Pancreas (tissue), 10 donors: ENCODE results near the gene CLCN2. TPM values are rescaled to one million over a fixed set of nuclear protein-coding genes. Genes with fewer than 3 reads are reported as not detected.
A peak's percentile ranks its signal among the peaks of the same experiment; 100 is the strongest.

ENCODE experiments used
- ATAC-seq, 4 donors: fragments of 200-7000 bp; cut with Tn5 transposase; one replicate each; pipeline versions ENCODE4 v1.8.0 to v1.9.1; 2020; ENCODE audit warnings: mild to moderate bottlenecking in 4 of 4, moderate library complexity in 4 of 4
- DNase-seq, 6 donors: peaks; one replicate each; pipeline ENCODE4 v3.0.0-alpha.2; 2020
- FAIRE-seq: peaks from 2 replicates; lab custom pipeline; 2012; peaks lifted over from hg19 to GRCh38; lab: Jason Lieb, UNC
- H3K27ac ChIP-seq, 4 donors: fragments of 200-600 bp; sonication (generic); 1 replicate in 3 of 4; 2 replicates in 1 of 4; pipeline versions ENCODE4 v1.5.0 to v1.8.0; 2020
- H3K27me3 ChIP-seq, 4 donors: fragments of 200-600 bp; one replicate each; pipeline ENCODE4 v1.8.0; 2021
- H3K36me3 ChIP-seq, 3 donors: fragments of 200-600 bp; sonication (generic) in 1 of 3; one replicate each; pipeline versions ENCODE4 v1.5.0 to v1.8.0; 2020 to 2021
- H3K4me1 ChIP-seq, 3 donors: fragments of 200-600 bp; one replicate each; pipeline ENCODE4 v1.8.0; 2021
- H3K4me3 ChIP-seq, 4 donors: fragments of 200-600 bp; sonication (generic) in 2 of 4; one replicate each; pipeline versions ENCODE4 v1.5.0 to v1.8.0; 2020 to 2021
- H3K9me3 ChIP-seq, 4 donors: fragments of 200-600 bp; one replicate each; pipeline ENCODE4 v1.8.0; 2021
- CTCF ChIP-seq, 4 donors: fragments of 200-600 bp; sonication (generic) in 3 of 4; IDR thresholded peaks; one replicate each; pipeline versions ENCODE4 v1.5.0 to v1.8.0; 2021; ENCODE audit warnings: antibody characterized with exemption in 4 of 4
- WGBS, 2 donors: extraction: QIAGEN DNeasy Blood & Tissue Kit; methylation state at CpG; one replicate each; pipeline ENCODE4 v1.1.7; 2013; 5-methylcytosine and 5-hydroxymethylcytosine counted together
- intact Hi-C, 3 donors: fragments of 100-400 bp; cut with DNase I; formaldehyde crosslinking; loops; one replicate each; pipeline versions ENCODE4 v1.11.1 to v1.14.2; 2022
- polyA plus RNA-seq, 2 donors: library from polyadenylated mRNA; stranded (reverse); fragments of 200-250 nt; gene quantifications; one replicate each; pipeline ENCODE4 v1.2.3, GENCODE V29; 2013
- total RNA-seq, 6 donors: library from RNA; stranded (reverse); fragmentation: NEBNext Ultra II Directional in 4 of 6; extraction: Animal tissue kit (Norgen Biotek cat#: 25700) in 4 of 6; gene quantifications; one replicate each; pipeline versions ENCODE4 v1.2.1 to v1.2.4, GENCODE V29; 2021 to 2023
- donor health status: healthy with polysubstance abuse.
- donor health status: DM: no; HTN: no; CAD: no; lungs with moderate emphysema.
- donor health status: DM: no; HTN: no; CAD: no.
- donor health status: control.
- donor health status: control.
- donor health status: Bipolar disorder and iron deficiency.
- donor health status: DM: yes; HTN: yes; CAD: no.
- donor health status: DM: no; HTN: no; CAD: no.
- donor health status: DM: no; HTN: no; CAD: no.
- donor health status: DM: yes; HTN: yes; CAD: no.

CLCN2 gene
- total and polyA plus RNA-seq, 8 donors: 4.9 to 25.5 (median 7.9) TPM

- DNase-seq (peak in 1 of 6 donors; percentile 21), ATAC-seq (no peak), FAIRE-seq (no peak)
- H3K4me1 ChIP-seq: peaks cover 11 to 20% (median 17%) of the 10 kb centered on the region in 3 donors
- no peaks in the 10 kb centered on the region for H3K9me3 ChIP-seq
- 85 to 92% methylated on average over 6 of the region's 6 CpGs for WGBS, 2 donors
- no peak overlapping the region for H3K4me3 ChIP-seq
- intact Hi-C loops: loop anchor here in 1 of 3 donors (5.0 kb wide), 1 partner anchor 169 kb away; no protein-coding TSS in a partner anchor
- no peaks in the 10 kb centered on the region for H3K27me3 ChIP-seq
- peaks cover 0 to 2% (median 0%) of the 10 kb centered on the region in 3 donors for H3K36me3 ChIP-seq
- no peak overlapping the region for H3K27ac ChIP-seq
- no peak for TF ChIP-seq CTCF (IDR thresholded peaks at IDR 0.05)
Observed at GRCh38 chr3:184373422-184373821, 12.0 kb upstream of the CLCN2 start.

- TF ChIP-seq CTCF (IDR thresholded peaks at IDR 0.05): no peak
- H3K27ac ChIP-seq: no peak overlapping the region
- peak in 1 of 6 donors; percentile 21 for DNase-seq
- no peak for ATAC-seq
- 80 to 82% methylated on average over 5 of the region's 5 CpGs for WGBS, 2 donors
- intact Hi-C loops: loop anchor here in 1 of 3 donors (5.0 kb wide), 1 partner anchor 169 kb away; no protein-coding TSS in a partner anchor
- no peak overlapping the region for H3K4me3 ChIP-seq
- no peaks in the 10 kb centered on the region for H3K9me3 ChIP-seq
- peaks cover 8 to 17% (median 15%) of the 10 kb centered on the region in 3 donors for H3K4me1 ChIP-seq
- no peaks in the 10 kb centered on the region for H3K27me3 ChIP-seq
- FAIRE-seq: no peak
- H3K36me3 ChIP-seq: peaks cover 0 to 4% (median 3%) of the 10 kb centered on the region in 3 donors
Observed at GRCh38 chr3:184372911-184373310, 11.5 kb upstream of the CLCN2 start.

GRCh38 chr3:184372296-184372821 lies 11.0 kb upstream of the CLCN2 start:
- no peak for ATAC-seq
- H3K9me3 ChIP-seq: no peaks in the 10 kb centered on the region
- no peak for DNase-seq
- FAIRE-seq: no peak
- WGBS, 2 donors: 73 to 75% methylated on average over 8 of the region's 8 CpGs
- H3K27ac ChIP-seq: peak overlapping the region in 1 of 4 donors; percentile 4
- H3K36me3 ChIP-seq: peaks cover 0 to 4% (median 3%) of the 10 kb centered on the region in 3 donors
- H3K27me3 ChIP-seq: no peaks in the 10 kb centered on the region
- intact Hi-C loops: loop anchor here in 1 of 3 donors (5.0 kb wide), 1 partner anchor 170 kb away; no protein-coding TSS in a partner anchor
- H3K4me1 ChIP-seq: peaks cover 4 to 14% (median 9%) of the 10 kb centered on the region in 3 donors
- no peak for TF ChIP-seq CTCF (IDR thresholded peaks at IDR 0.05)
- H3K4me3 ChIP-seq: no peak overlapping the region

- 24 to 26% methylated on average over 5 of the region's 5 CpGs for WGBS, 2 donors
- DNase-seq (peak; percentile 72 to 95 (median 90)), FAIRE-seq (no peak), ATAC-seq (peak; percentile 97 to 99 (median 98))
- Histone ChIP-seq H3K36me3 (peaks cover 0 to 4% (median 3%) of the 10 kb centered on the region in 3 donors), H3K27ac (peak overlapping the region in 2 of 4 donors; percentile 4 to 37), H3K9me3 (no peaks in the 10 kb centered on the region), H3K4me3 (no peak overlapping the region), H3K4me1 (peaks cover 4 to 11% (median 7%) of the 10 kb centered on the region in 3 donors), H3K27me3 (no peaks in the 10 kb centered on the region)
- TF ChIP-seq CTCF (IDR thresholded peaks at IDR 0.05): peak; percentile 90 to 95 (median 94)
- intact Hi-C loops: loop anchor here in 1 of 3 donors (5.0 kb wide), 1 partner anchor 171 kb away; no protein-coding TSS in a partner anchor
Observed at GRCh38 chr3:184371570-184372018, 10.2 kb upstream of the CLCN2 start.
